ENCODE measurements around the gene NPR3. TPM values are rescaled to one million over a fixed set of nuclear protein-coding genes. Genes with fewer than 3 reads are reported as not detected.
A peak's percentile ranks its signal among the peaks of the same experiment; 100 is the strongest.

The NPR3 gene
- total RNA-seq, 4 donors from 2014 or later: 0.65 to 2.1 (median 1.5) TPM

DNA sequence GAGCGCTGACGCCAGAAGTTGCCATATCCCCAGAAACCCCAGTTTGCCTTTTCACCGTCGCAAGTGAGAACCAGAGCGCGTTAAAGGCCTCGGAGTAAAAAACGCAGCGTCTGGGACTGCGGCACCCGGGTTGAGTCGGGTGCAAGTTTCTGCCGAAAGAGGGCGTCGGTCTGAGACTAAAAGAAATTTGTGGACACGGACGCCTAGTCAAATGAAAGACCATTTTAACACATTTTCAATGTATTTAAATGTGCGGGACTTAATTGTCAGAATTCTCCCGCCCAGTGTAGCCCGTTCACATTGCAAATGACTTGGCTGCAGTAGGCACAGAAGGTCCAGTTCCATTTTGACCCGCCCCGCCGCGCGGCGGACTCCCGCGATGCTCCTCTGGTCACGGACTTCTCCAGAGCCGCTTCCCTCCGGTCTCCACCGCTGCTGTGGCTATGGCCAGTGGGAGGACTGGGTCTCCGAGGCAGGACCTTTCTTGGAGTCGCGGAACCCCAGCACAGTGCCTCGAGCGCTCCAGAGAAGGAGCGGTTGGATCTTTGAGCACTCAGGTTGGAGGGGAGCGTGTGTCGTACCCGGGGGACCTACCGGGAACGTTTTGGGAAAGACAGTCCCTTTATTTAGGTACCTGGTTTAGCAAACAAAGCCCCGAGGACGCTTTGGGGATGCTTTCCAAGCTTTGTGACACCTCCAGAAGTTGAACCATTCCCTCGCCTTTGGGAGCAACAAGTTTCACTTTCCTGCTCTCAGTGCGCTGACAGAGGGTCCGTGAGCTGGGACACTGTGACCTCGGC, 1.2 kb upstream of the NPR3 start:
- intact Hi-C loops (cut with DNase I): loop anchor here (5.0 to 10.0 kb wide), 2 partner anchors 585 to 712 kb away; no protein-coding TSS in a partner anchor
- Histone ChIP-seq H3K9me3 (no peaks in the 10 kb centered on the region), H3K4me1 (peaks cover 28 to 53% (median 42%) of the 10 kb centered on the region in 4 donors), H3K4me3 (peak overlapping the region; percentile 63 to 75 (median 64)), H3K27ac (replicated peaks in 1 of 4) (peak overlapping the region in 3 of 4 donors; percentile 5 to 58 (median 10)), H3K27me3 (peaks cover 3 to 47% (median 20%) of the 10 kb centered on the region in 4 donors), H3K36me3 (no peaks in the 10 kb centered on the region)
- no peak for DNase-seq (ENCODE audit: extremely low spot score)
- 1% methylated on average over 33 of the region's 49 CpGs for WGBS
- TF ChIP-seq CTCF (IDR thresholded peaks at IDR 0.05) (peak; percentile 54 to 74 (median 66)), POLR2AphosphoS5 (IDR thresholded peaks at IDR 0.05) (no peak)

DNA sequence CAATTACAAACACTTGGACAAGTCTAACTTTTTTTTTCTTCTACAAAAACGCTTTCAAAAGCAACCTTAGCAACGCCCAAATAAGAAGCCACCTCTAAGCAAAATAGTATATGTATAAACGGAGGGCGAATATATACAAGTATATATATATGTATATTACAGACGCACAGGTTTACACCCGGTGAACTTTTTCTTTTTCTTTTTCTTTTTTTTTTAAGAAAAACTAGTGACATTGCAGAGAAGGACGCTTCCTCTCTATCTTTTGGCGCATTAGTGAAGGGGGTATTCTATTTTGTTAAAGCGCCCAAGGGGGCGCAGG, 200 bp downstream of the NPR3 start:
- Histone ChIP-seq H3K4me3 (peak overlapping the region; percentile 63 to 75 (median 64)), H3K27me3 (peaks cover 3 to 47% (median 20%) of the 10 kb centered on the region in 4 donors), H3K4me1 (peaks cover 28 to 53% (median 42%) of the 10 kb centered on the region in 4 donors), H3K9me3 (no peaks in the 10 kb centered on the region), H3K36me3 (no peaks in the 10 kb centered on the region), H3K27ac (replicated peaks in 1 of 4) (no peak overlapping the region)
- intact Hi-C loops (cut with DNase I): loop anchor here (5.0 to 10.0 kb wide), 2 partner anchors 583 to 711 kb away; no protein-coding TSS in a partner anchor
- 2% methylated on average over 10 of the region's 10 CpGs for WGBS
- no peak for DNase-seq (ENCODE audit: extremely low spot score)
- no peak for TF ChIP-seq POLR2AphosphoS5 (IDR thresholded peaks at IDR 0.05)
- TF ChIP-seq CTCF (IDR thresholded peaks at IDR 0.05): no peak
- no peak for TF ChIP-seq POLR2A (IDR thresholded peaks at IDR 0.05; ENCODE audit: low read depth)
- no peak for TF ChIP-seq EP300 (IDR thresholded peaks at IDR 0.05)

- peak overlapping the region; percentile 63 to 75 (median 64) for H3K4me3 ChIP-seq
- no peaks in the 10 kb centered on the region for H3K9me3 ChIP-seq
- DNase-seq (ENCODE audit: extremely low spot score): no peak
- WGBS: 4% methylated on average over 37 of the region's 76 CpGs
- H3K36me3 ChIP-seq: no peaks in the 10 kb centered on the region
- intact Hi-C loops (cut with DNase I): loop anchor here (5.0 to 10.0 kb wide), 2 partner anchors 583 to 710 kb away; no protein-coding TSS in a partner anchor
- no peak overlapping the region for H3K27ac ChIP-seq (replicated peaks in 1 of 4)
- peaks cover 28 to 53% (median 42%) of the 10 kb centered on the region in 4 donors for H3K4me1 ChIP-seq
- H3K27me3 ChIP-seq: peaks cover 3 to 47% (median 20%) of the 10 kb centered on the region in 4 donors
- no peak for TF ChIP-seq POLR2A (IDR thresholded peaks at IDR 0.05; ENCODE audit: low read depth)
- no peak for TF ChIP-seq EP300 (IDR thresholded peaks at IDR 0.05)
- TF ChIP-seq POLR2AphosphoS5 (IDR thresholded peaks at IDR 0.05): no peak
- TF ChIP-seq CTCF (IDR thresholded peaks at IDR 0.05): no peak
These were observed 760 bp downstream of the NPR3 start for GRCh38 chr5:32711681-32712480.

DNA sequence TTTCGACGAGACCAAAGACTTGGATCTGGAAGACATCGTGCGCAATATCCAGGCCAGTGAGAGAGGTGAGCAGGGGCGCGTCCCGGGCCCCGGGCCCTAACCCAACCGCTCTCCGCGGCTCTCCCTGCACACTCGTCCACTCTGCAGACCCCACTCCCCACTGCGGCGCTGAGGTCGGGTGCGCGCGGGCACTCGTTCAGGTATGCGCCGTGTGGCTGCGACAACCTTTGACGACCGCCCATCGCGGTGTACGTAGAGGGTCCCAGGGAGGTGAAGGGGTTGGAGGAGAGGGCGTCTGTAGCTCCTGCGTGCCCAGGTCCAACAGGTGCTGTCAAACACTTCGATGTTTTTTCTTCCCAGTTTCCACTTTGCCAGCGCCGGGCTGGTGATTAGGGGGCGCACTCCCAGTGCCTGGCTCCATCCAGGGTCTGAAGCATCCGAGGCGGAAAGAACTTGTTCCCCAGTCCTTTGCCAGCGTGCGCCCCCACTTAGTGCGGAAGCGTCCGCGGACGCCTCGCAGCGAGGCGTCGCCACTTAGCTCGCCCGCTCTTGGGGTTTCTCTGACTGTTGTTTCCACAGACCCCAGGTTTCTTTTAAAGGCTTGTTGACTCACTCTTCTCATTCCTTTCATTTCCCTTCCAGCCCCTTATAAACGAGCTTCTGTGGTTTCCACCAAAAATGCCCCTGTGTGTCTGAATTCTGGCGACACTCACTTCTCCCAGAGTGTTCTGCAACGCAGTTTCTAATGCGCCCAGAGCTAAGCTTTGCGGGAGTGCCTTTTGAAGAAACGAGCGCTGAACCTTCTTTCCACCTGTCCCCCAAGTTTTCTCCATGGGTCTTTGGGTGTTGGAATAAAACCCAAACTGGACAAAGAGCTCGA, 1.6 kb downstream of the NPR3 start:
- Histone ChIP-seq H3K4me3 (peak overlapping the region; percentile 63 to 75 (median 64)), H3K27me3 (peaks cover 3 to 47% (median 20%) of the 10 kb centered on the region in 4 donors), H3K36me3 (no peaks in the 10 kb centered on the region), H3K4me1 (peaks cover 28 to 53% (median 42%) of the 10 kb centered on the region in 4 donors), H3K27ac (replicated peaks in 1 of 4) (no peak overlapping the region), H3K9me3 (no peaks in the 10 kb centered on the region)
- 7% methylated on average over 9 of the region's 56 CpGs for WGBS
- TF ChIP-seq POLR2A (IDR thresholded peaks at IDR 0.05; ENCODE audit: low read depth): no peak
- TF ChIP-seq POLR2AphosphoS5 (IDR thresholded peaks at IDR 0.05): no peak
- TF ChIP-seq CTCF (IDR thresholded peaks at IDR 0.05): no peak
- TF ChIP-seq EP300 (IDR thresholded peaks at IDR 0.05): no peak
- intact Hi-C loops (cut with DNase I): loop anchor here (5.0 to 10.0 kb wide), 2 partner anchors 582 to 710 kb away; no protein-coding TSS in a partner anchor
- no peak for DNase-seq (ENCODE audit: extremely low spot score)

Measured in esophagus muscularis mucosa (tissue), 4 donors.